Measurements from ENCODE around the gene MYO1G. TPM values are rescaled to one million over a fixed set of nuclear protein-coding genes. Genes with fewer than 3 reads are reported as not detected.
"Not testable (repeated sequence)": the region's sequence is repeated elsewhere in the genome, so short reads cannot be mapped to it uniquely, and the experiment has no call there.

The MYO1G gene
- total RNA-seq, 1 donor from 2014 or later: 1.3 TPM

GRCh38 chr7:44959433-44959951, 19.3 kb downstream of the MYO1G start:
- intact Hi-C loops (cut with micrococcal nuclease): no loop called here
- no peak for ATAC-seq
- no peak for DNase-seq

GRCh38 chr7:44958645-44959344, 20.0 kb downstream of the MYO1G start:
- intact Hi-C loops (cut with micrococcal nuclease): no loop called here
- DNase-seq (no peak), ATAC-seq (no peak)

DNA sequence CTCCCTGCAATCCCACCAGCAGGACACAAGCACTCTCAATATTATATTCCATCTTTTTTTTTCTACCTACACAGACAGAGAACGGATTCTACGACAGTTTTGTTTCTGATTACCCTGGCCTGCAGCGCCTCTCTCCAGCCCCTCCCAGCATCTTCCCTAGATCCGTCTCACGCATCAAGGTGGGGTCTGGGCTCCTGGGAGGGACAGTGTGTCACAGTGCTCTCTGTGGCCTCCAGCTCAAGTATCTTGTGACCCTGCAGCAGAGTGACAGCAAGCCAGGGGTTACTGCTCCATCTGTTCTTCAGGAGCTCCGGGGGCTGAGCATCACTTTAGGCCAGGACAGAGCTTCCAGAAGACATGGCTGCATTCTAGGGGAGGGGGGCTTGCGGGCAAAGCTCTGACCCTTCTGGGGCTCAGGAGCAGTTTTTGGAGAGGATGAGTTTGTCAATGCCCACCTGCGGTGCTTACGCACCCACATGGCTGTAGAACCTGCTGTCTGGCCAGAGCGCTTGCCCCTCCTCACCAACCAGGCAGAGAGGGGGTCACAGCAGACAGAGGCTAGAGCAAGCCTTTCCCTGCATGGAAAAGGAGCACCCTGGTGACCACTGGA, 22.6 kb downstream of the MYO1G start:
- ATAC-seq: no peak
- no peak for DNase-seq
- intact Hi-C loops (cut with micrococcal nuclease): no loop called here

DNA sequence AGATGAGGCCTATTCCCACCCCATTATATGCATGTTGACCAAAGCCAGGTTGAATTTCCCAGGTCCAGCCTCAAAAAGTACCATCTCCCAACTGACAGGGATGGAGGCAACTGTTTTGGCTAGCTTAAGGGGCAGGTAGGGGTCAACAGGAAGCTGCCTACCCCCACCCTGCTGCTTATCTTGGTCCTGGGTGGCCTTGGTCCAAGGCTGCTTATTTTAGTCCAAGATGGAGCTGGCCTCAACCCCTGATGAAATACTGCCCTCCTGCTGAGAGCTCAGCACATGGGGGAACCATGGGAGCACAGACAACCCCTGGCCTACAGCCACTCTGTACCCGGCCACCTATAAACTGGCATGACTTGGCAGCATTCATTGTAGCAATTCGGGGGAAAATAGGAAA, 23.1 kb downstream of the MYO1G start:
- ATAC-seq (no peak), DNase-seq (no peak)
- intact Hi-C loops (cut with micrococcal nuclease): no loop called here

DNA sequence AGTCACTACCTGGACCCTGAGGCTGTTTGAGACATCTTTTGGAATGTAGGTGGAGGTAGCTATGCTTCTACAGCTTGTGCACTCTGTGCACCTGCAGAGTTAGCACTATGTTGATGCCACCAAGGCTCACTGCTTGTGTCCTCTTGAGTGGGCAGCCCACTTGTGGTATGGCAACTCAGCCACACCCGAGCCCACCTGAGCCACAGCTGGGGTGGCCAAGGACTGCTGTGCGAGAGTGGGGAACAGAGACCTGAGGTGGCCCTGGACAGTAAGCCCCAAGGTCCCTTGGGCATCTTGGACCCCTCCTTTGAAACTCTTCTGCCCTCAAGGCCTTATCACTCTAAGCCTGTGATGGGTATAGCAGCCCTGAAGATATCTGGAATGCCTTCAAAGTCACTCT, 25.7 kb downstream of the MYO1G start:
- ATAC-seq: no peak
- intact Hi-C loops (cut with micrococcal nuclease): no loop called here

GRCh38 chr7:44949303-44949702, 29.5 kb downstream of the MYO1G start:
- intact Hi-C loops (cut with micrococcal nuclease): no loop called here
- DNase-seq (no peak), ATAC-seq (no peak)

More for the DNA sequence above, 25.7 kb downstream of the MYO1G start:
- DNase-seq: no peak

GRCh38 chr7:44945479-44945878, 33.3 kb downstream of the MYO1G start:
- intact Hi-C loops (cut with micrococcal nuclease): no loop called here
- DNase-seq (no peak), ATAC-seq (no peak)

DNA sequence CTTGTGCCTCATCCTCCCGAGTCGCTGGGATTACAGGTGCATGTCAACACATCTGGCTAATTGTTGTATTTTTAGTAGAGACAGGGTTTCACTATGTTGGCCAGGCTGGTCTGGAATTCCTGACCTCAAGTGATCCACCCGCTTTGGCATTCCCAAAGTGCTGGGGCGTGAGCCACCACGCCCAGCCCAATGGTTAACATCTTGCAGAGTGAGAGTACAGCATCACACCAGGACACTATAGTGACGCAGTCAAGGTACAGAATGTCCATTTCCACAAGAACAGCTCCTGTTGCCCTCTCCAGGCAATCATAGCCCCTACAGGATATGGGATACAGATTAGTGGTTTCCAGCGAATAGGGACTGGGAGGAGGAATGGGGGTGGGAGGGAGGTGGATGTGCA, 34.0 kb downstream of the MYO1G start:
- ATAC-seq (no peak), DNase-seq (no peak)
- intact Hi-C loops (cut with micrococcal nuclease): no loop called here

DNA sequence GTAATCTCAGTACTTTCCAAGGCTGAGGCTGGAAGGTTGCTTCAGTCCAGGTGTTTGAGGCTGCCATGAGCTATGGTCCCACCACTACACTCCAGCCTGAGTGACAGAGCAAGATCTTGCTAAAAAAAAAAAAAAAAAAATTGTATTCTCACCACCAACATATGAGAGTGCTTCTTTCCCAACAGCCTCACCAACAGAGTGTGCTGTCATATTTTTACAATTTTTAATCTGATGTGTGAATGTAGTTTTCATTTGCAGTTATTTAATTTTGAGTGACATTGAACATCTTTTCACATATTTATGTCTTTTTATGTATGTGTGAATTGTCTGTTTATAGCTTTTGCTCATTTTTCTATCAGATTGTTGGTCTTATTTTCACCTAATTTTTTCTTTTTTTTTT, 35.2 kb downstream of the MYO1G start:
- ATAC-seq: no peak

DNA sequence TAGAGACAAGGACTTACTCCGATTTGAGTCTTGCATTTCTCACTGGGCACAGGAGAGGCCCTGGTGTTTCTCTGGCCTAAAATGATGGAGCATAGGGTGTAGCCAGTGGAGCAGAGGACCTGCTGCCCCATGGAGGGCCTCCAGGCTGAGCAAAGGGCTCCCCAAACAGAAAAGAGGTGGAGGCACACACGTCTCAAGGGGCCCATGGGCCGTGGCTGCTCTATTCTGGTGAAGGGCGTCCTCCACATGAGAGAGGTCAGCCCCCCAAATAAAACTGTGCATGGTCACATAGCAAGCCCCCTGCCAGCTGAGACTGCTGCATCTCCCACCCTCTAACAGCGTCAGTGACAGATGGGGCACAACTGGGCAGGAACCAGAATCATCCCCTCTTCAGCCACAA, 41.4 kb downstream of the MYO1G start:
- ATAC-seq (no peak), DNase-seq (no peak)
- intact Hi-C loops (cut with micrococcal nuclease): no loop called here

More for the DNA sequence above, 35.2 kb downstream of the MYO1G start:
- DNase-seq: no peak
- intact Hi-C loops (cut with micrococcal nuclease): no loop called here

DNA sequence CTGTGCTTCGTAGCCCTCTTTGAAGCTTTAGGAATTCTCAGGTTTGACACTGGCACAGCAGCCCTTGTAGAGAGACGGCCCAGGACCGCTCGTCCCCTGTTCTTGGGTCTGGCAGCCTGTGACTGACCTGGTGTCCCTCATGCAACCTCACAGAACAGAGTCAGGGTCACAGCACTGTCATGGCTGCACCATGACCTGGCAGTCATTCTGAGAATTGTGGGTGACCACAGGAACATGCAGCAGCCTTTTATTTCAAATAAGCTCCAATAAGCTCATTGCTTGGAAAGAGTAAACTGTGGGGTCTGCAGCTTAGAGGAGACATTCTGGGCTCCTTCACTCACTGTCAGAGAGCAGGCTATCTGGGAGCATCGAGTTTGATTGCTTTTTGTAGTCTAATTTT, 42.5 kb downstream of the MYO1G start:
- intact Hi-C loops (cut with micrococcal nuclease): no loop called here
- ATAC-seq (no peak), DNase-seq (no peak)

- intact Hi-C loops (cut with micrococcal nuclease): no loop called here
- ATAC-seq: no peak
- no peak for DNase-seq
Measured at GRCh38 chr7:44935583-44935982, 43.2 kb downstream of the MYO1G start.

- DNase-seq (no peak), ATAC-seq (no peak)
- intact Hi-C loops (cut with micrococcal nuclease): no loop called here
Measured at GRCh38 chr7:44935016-44935415, 43.8 kb downstream of the MYO1G start.

- intact Hi-C loops (cut with micrococcal nuclease); DNase-seq; ATAC-seq: not testable (repeated sequence)
Measured at GRCh38 chr7:44934510-44934909, 44.3 kb downstream of the MYO1G start.

- DNase-seq (no peak), ATAC-seq (no peak)
- intact Hi-C loops (cut with micrococcal nuclease): no loop called here
Measured at GRCh38 chr7:44930921-44931320, 47.9 kb downstream of the MYO1G start.

DNA sequence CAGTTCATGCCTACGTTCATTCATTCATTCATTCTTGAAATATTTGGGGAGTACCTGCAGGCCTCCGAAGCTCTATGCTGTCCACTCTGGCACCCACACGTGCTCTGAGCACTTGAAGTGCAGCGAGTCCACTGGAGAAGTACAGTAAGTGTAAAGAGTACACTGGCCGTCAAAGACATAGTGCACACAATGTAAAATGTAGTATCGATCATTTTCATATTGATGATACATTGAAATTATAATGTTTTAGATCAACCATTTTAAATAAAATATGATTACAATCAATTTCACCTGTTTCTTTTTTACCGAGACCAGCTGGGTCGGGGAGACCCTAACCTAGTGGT, 56.5 kb downstream of the MYO1G start:
- intact Hi-C loops (cut with micrococcal nuclease): loop anchor here (5.0 to 10.0 kb wide), 2 partner anchors 58 to 335 kb away; no protein-coding TSS in a partner anchor
- DNase-seq (no peak), ATAC-seq (peak; percentile 31)

- DNase-seq: peak; percentile 96
- intact Hi-C loops (cut with micrococcal nuclease): loop anchor here (5.0 to 10.0 kb wide), 2 partner anchors 57 to 334 kb away; no protein-coding TSS in a partner anchor
- peak; percentile 96 for ATAC-seq
Measured at GRCh38 chr7:44921607-44922350, 57.0 kb downstream of the MYO1G start.

DNA sequence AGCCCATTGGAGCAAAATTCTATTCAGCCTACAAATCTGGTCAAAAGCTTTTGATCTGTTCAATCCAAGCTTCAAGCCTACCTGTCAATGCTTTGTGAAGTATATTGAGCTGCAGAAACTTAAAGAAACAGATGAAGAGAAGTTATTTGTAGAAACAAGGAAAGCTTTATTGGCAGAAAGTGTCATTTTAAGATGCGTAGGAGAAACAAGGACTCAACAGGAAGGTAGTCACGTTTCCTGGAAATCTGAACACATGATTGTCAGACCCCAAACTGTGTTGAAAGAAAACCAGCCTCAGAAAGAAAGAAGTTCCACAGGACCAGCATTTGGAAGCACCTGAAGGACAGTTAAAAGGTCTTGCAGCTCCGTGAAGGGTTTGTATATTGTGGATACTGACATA, 58.7 kb downstream of the MYO1G start:
- DNase-seq: no peak
- no peak for ATAC-seq
- intact Hi-C loops (cut with micrococcal nuclease): loop anchor here (5.0 to 10.0 kb wide), 2 partner anchors 55 to 333 kb away; no protein-coding TSS in a partner anchor

- DNase-seq (no peak), ATAC-seq (no peak)
- intact Hi-C loops (cut with micrococcal nuclease): no loop called here
Measured at GRCh38 chr7:44918029-44918428, 60.8 kb downstream of the MYO1G start.

DNA sequence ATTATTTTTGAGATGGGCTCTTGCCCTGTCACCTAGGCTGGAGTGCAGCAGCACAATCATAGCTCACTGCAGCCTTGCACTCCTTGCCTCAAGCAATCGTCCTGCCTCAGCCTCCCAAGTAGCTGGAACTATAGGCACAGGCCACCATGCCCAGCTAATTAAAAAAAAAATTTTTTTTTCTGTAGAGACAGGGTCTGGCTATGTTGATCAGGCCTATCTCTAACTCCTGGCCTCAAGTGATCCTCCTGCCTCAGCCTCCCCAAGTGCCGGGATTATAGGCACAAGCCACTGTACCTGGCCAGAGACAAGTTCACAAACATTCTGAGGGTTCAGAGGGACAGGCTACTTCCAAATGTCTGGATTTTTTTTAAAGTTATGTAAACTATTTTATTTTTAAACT, 61.4 kb downstream of the MYO1G start:
- ATAC-seq (no peak), DNase-seq (no peak)
- intact Hi-C loops (cut with micrococcal nuclease): no loop called here
